NCI-H2081 (cell line): ENCODE measurements around the gene PLB1.

Source experiments
- DNase-seq, 2 experiments: peaks; one replicate each; lab custom pipeline; 2025; lab: John Stamatoyannopoulos, UW

The PLB1 gene

GRCh38 chr2:28495551-28496250 is at the start of gene PLB1:
Gene PLB1 (plus strand): TSS chr2:28496060. CDS start chr2:28496115, 55 bp downstream.
- DNase-seq, result peak in 1 of 2 experiments; percentile 4

GRCh38 chr2:28446531-28446930 is 49.3 kb upstream of the PLB1 start:
- DNase-seq, result no peak

DNA sequence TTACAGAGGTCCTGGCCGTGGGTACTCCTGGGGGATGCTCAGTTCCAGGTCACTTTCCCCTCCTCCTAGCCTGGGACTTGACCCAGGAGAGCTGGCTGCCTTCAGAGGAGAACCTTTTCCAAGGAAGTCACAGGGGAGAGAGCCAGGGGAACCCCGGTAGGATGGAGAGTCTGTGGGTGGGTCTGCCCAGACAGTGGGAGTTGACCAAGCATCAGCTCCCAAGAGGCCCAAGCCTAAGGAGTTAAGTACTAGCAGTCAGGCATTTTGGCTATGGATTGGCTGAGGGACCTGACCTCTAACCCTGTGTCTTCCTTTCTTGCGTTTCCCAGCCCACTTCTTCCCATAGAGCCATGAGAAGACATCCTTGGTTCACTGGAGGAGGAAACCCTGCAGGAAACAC is 48.8 kb upstream of the PLB1 start:
- no peak for DNase-seq

GRCh38 chr2:28447943-28448792 is 47.7 kb upstream of the PLB1 start:
- DNase-seq, result no peak

DNA sequence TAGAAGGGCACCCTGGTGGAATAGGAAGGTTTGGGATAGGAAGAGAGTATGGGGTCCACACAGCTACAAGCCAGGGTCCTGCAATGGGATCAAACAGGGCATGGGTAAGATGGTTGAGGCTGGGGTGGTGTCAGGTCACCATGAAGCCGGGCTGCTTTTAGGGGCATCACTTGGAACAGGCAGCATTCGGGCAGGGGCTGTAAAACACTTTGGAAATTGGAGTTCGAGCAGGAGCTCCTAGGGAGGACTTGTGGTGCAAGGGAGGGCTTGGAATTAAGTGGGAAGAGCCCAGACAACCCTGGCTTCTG is 47.1 kb upstream of the PLB1 start:
- no peak for DNase-seq

DNA sequence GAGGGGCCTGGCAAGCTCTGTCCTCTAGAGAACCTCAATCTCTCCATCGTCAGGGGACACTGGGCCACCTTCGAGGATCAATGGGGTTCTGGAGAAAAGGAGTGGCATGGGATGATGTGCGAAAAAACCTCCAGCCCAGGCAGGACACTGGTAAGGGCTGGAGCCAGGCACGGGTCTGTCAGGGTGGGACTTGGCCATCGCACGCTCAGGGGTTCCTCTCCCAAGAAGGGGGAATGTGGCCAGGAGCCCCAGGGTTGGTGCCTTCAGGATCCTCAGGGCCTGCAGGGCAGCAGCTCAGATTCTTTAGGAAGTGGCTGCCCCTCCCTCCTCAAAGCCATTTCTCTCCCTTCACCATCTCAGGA is 46.8 kb upstream of the PLB1 start:
- DNase-seq, result no peak

- DNase-seq, result no peak
These were observed 46.1 kb upstream of the PLB1 start for GRCh38 chr2:28449488-28450395.

DNA sequence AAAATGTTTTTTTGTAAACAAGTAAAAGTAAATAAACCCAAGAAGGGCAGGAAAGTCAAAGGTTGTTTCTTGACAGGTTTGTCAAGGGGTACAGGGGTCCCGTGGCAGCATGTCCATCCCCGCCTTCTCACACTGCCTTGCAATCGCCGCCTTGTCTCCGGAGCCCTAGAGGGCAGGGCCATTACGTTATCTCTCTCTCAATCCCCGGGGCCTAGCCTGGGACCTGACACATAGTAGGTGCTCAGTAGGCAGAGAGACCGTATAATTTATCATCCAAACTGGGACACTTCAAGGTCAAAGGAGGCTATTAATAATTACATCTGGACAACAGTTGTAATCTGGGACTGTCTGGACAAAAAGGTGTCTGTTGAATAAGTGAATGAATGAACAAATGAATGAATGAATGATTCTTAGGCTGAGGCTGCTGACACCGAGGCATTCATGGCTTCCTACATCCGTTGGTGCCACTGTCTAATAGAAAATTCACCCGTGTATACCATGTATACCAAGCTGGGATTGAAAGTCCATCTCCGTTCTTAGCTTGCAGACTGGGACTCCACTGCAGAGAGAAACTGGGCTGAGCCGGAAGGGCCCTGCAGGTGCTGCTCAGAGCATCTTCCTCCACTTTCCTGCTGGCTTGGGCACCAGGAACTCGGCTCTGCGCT is 44.8 kb upstream of the PLB1 start:
- no peak for DNase-seq

GRCh38 chr2:28451793-28452533 is 43.9 kb upstream of the PLB1 start:
- DNase-seq, result no peak

DNA sequence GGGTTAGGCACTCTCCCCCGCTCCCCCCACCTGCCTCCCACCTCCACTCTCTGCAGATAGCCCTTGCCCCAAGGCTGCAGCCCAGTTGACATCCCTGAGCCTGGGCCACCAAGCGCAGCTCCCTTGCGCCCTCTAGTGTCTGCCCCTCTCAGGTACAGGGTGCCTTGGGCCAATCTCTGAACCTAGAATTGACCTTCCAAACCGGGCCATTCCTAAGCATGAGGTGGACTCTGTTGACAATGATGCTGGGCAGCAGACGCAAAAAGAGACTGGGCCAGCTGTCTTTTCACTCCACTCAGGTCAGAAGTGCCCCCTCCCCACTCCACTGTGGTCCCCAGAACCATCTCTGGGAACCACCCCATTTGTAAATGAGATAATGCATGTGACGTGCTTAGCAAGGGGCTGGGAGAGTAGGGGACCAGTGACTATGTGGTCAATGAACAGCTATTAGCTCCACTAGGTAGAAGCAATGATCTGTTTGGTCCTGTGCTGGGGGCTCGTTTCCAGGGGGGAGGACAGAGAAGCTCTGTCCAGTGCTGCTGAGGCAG is 43.3 kb upstream of the PLB1 start:
- DNase-seq, result peak; percentile 14 to 20

DNA sequence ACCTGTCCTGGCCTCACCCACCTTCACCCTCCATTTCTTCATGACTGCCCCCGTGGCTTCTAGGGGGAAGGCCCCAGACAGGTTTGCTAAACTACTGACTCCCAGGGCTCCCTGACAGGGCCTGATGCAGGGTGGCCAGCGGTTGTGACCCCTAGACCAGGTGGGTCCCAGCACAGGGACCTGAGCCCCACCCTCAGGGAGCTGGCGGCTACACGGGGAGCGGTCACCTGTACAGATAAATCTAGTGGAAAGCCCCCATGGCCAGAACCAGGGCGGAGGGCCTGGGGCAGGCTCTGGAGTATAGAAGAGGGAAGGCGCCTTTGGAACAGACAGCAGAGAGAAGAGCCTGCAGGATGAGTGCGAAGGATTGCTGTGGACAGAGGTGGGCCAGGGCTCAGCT is 42.5 kb upstream of the PLB1 start:
- DNase-seq, result no peak

- no peak for DNase-seq
These were observed 41.6 kb upstream of the PLB1 start for GRCh38 chr2:28454016-28454930.

DNA sequence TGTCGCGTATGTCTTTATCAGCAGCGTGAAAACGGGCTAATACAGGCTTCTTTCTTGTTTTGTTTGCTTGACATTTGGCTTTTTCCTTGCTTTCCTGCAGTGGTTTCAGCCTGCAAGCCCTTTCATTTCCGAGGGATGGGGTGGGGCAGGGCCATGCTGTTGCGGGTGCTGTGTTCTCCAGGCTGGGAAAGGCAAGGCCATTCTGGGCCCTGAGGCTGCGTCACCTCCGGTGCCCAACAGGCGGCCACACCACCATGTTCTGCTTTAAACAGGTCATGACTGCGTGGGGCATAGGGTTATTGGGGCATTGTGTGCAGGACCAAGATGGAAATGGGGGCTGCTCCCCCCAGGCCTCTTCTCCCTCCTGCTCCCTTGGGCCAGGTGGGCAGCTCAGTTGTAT is 38.6 kb upstream of the PLB1 start:
- no peak for DNase-seq

DNA sequence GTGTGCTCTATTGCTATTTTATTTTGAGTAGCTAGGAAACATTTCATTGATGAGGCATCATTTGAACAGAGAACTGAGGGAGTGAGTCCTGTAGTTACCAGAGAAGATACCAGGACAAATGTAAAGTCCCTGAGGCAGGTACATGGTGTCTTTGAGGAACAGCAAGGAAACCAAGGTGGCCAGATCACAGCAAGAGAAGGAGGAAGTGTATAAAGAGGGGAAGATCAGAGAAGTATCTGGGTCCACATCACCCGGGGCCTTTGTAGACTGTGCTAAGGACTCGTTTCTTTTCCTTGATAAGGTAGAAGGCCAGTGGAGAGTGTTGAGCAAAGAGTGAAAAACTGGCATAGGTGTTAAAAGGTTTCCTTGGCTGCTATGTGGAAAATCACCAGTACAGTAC is 34.8 kb upstream of the PLB1 start:
- DNase-seq, result no peak

GRCh38 chr2:28462122-28462521 is 33.7 kb upstream of the PLB1 start:
- no peak for DNase-seq

DNA sequence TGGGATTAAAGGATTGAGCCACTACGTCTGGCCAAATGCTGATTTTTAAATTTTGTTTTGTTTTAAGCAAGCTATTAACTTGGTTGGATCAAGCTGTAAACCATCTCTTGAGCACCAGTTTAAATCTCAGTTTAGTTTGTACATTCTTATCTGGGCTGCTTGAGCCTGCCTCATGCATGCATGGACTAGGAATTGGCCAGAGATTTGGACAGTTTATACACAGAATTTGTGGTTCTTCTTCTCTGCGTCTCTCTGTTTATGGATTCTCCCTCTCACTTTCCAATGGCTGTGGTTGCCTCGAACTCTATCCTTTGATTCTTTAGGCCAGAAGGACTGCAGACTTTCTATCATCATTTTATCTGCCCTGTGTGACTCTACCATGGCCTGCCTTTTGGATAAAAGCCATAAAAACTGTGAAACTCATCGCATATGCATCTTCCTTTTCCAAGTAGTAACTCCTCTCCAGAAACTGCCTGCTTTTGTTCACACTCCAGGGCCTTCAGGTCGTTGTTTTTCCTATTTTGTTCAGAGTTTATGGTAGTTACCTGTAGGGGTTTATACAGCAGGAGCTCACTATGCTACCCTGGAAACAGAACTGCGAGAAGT is 32.5 kb upstream of the PLB1 start:
- no peak for DNase-seq

DNA sequence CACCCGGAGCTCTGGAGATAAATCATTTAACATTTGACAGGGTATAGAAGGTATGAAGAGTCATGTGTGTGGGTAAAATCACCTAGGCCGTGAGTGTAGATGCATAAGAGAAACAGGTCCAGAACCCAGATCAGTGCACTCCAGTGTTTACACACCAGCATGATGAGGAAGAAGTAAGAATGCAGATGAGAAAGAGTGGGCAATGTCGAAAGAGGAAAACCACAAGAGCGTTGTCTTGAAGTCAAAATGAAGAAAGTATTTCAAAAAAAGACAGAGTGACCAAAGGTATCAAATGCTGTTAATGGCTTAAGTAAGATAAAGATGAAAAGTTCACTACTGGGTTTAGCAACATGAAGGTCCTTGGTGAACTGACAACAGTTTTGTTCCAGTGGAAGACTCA is 32.0 kb upstream of the PLB1 start:
- DNase-seq, result no peak

DNA sequence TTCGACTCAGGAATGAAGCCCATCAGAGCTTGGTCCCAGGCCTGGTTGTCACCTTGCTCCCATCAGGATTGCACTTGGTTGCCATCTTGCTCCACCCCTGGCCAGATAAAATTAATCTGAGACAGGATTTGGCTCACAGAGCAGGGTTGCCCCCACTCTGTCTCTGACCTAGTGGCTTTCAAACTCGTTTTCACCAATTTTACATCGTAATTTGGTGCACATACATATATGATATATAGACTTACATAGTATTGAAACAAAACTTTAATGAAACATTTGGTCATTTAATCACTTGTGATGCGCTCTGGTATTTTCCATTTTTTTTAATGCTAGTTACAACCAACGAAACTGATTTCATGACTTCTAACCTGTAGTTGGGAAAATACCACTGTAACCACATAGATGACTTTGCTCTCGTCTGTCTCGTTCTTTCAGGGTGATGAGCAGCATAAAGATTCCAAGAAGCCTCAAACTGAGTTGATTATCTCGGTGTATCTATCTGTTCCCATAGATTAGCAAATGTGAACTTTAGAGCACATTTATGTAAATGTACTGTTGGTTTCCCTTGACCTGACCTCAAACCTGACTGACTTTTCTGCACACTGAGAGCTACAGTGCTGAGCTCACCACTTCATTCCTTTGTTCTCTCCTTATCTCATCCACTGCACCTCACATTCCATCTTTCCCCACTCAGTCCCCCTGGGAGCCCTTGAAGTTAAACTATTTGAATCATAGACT is 30.5 kb upstream of the PLB1 start:
- DNase-seq, result no peak

DNA sequence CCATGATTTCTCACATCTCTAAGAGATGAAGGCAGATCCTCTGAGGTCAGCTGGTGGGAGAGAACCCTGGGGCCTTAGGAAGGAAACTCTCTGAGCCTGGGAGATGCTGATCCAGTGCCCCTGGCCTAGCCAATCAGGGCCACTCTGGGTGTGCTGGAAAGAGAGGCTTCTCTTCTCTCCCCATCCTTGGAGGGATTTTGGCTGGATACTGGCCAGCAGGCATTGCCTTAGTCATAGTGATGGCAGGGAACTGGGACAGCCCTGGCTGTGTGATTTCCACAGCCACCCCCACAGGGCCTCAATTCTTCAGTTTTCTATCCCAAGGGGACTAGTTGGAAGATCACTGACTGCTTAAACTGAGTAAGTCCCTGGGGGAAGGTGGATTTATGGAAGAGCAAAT is 26.6 kb upstream of the PLB1 start:
- no peak for DNase-seq
